HEK293 (cell line): ENCODE results near the gene ATP6V1F.
A peak's percentile ranks its signal among the peaks of the same experiment; 100 is the strongest.

ENCODE experiments used
- CTCF ChIA-PET: fragments of 350-600 bp; formaldehyde crosslinking; extraction: SDS; loops from one replicate; lab custom pipeline; 2021; ENCODE audit warnings: antibody characterized with exemption; lab: Yijun Ruan, JAX
- POLR2A ChIA-PET: fragments of 300-600 bp; formaldehyde crosslinking; extraction: SDS; loops from one replicate; lab custom pipeline; 2020; ENCODE audit warnings: antibody characterized with exemption, inconsistent platforms; lab: Yijun Ruan, JAX
- H3K27ac ChIP-seq: fragments of 200-500 bp; sonication (Bioruptor generic); 2 replicates; pipeline ENCODE4 v1.5.1; 2014; ENCODE audit warnings: low read depth, low read length, control low read depth, inconsistent platforms; ENCODE audit errors: extremely low read depth
- H3K36me3 ChIP-seq, 2 experiments: fragments of 200-500 bp in 1 of 2; sonication (Bioruptor generic) in 1 of 2; 1 replicate in 1 of 2; 2 replicates in 1 of 2; pipeline ENCODE4 v1.5.1; 2014 to 2017; ENCODE audit warnings: inconsistent platforms in 2 of 2, low read length in 2 of 2; ENCODE audit not compliant: control insufficient read depth in 2 of 2, insufficient read depth in 1 of 2
- H3K4me1 ChIP-seq: fragments of 200-500 bp; sonication (Bioruptor generic); 2 replicates; pipeline ENCODE4 v1.5.1; 2014; ENCODE audit warnings: mild to moderate bottlenecking, low read length, inconsistent platforms; ENCODE audit not compliant: control insufficient read depth, insufficient read depth
- H3K4me3 ChIP-seq: 2 replicates; pipeline ENCODE4 v1.5.1; 2011; ENCODE audit warnings: low read depth, mild to moderate bottlenecking, control low read depth, low read length, moderate library complexity
- H3K9me3 ChIP-seq: fragments of 200-500 bp; sonication (Bioruptor generic); 2 replicates; pipeline ENCODE4 v1.5.1; 2014; ENCODE audit warnings: low read depth, low read length, inconsistent platforms; ENCODE audit not compliant: control insufficient read depth, insufficient read depth
- CTCF ChIP-seq: fragments of 450-650 bp; formaldehyde crosslinking; IDR thresholded peaks from 2 replicates; pipeline ENCODE4 v1.5.1; 2016; ENCODE audit warnings: missing biosample characterization, missing genetic modification characterization
- EGR2 ChIP-seq: fragments of 450-650 bp; formaldehyde crosslinking; IDR thresholded peaks from 2 replicates; pipeline ENCODE4 v1.5.1; 2016; ENCODE audit warnings: low read depth, missing biosample characterization, missing genetic modification characterization
- MZF1 ChIP-seq: fragments of 450-650 bp; formaldehyde crosslinking; IDR thresholded peaks from 2 replicates; pipeline ENCODE4 v1.5.1; 2017; ENCODE audit warnings: missing biosample characterization, missing genetic modification characterization, borderline replicate concordance
- REST ChIP-seq: fragments of 450-650 bp; formaldehyde crosslinking; IDR thresholded peaks from 2 replicates; pipeline ENCODE4 v1.5.1; 2016; ENCODE audit warnings: missing biosample characterization, missing genetic modification characterization
- ZBTB8A ChIP-seq: fragments of 450-650 bp; formaldehyde crosslinking; IDR thresholded peaks from 2 replicates; pipeline ENCODE4 v1.5.1; 2016; ENCODE audit warnings: missing biosample characterization, missing genetic modification characterization
- ZFHX2 ChIP-seq: fragments of 450-650 bp; formaldehyde crosslinking; conservative IDR thresholded peaks from 2 replicates; pipeline ENCODE4 v1.5.1; 2016; ENCODE audit warnings: missing biosample characterization, missing genetic modification characterization
- ZNF133 ChIP-seq: fragments of 450-650 bp; formaldehyde crosslinking; IDR thresholded peaks from 2 replicates; pipeline ENCODE4 v1.5.1; 2016; ENCODE audit warnings: missing biosample characterization, missing genetic modification characterization
- ZNF239 ChIP-seq: fragments of 450-650 bp; formaldehyde crosslinking; IDR thresholded peaks from 2 replicates; pipeline ENCODE4 v1.5.1; 2016; ENCODE audit warnings: missing biosample characterization, missing genetic modification characterization
- ZNF335 ChIP-seq: fragments of 450-650 bp; formaldehyde crosslinking; conservative IDR thresholded peaks from 2 replicates; pipeline ENCODE4 v1.5.1; 2016; ENCODE audit warnings: missing biosample characterization, missing genetic modification characterization
- ZNF354C ChIP-seq: fragments of 450-650 bp; formaldehyde crosslinking; IDR thresholded peaks from 2 replicates; pipeline ENCODE4 v1.5.1; 2016; ENCODE audit warnings: missing biosample characterization, missing genetic modification characterization, low read depth, borderline replicate concordance
- ZNF398 ChIP-seq: fragments of 450-650 bp; formaldehyde crosslinking; IDR thresholded peaks from 2 replicates; pipeline ENCODE4 v1.5.1; 2017; ENCODE audit warnings: missing biosample characterization, missing genetic modification characterization
- ZNF571 ChIP-seq: fragments of 450-650 bp; formaldehyde crosslinking; IDR thresholded peaks from 2 replicates; pipeline ENCODE4 v1.5.0; 2017; ENCODE audit warnings: missing biosample characterization, missing genetic modification characterization
- ZNF600 ChIP-seq: fragments of 450-650 bp; formaldehyde crosslinking; IDR thresholded peaks from 2 replicates; pipeline ENCODE4 v1.5.1; 2016; ENCODE audit warnings: missing biosample characterization, missing genetic modification characterization
- ZNF660 ChIP-seq: fragments of 450-650 bp; IDR thresholded peaks from 2 replicates; pipeline ENCODE4 v1.5.1; 2018; ENCODE audit warnings: missing biosample characterization, mild to moderate bottlenecking, missing genetic modification characterization
- ZNF664 ChIP-seq: fragments of 450-650 bp; formaldehyde crosslinking; IDR thresholded peaks from 2 replicates; pipeline ENCODE4 v1.5.1; 2016; ENCODE audit warnings: missing biosample characterization, missing genetic modification characterization
- ZNF692 ChIP-seq: fragments of 450-650 bp; formaldehyde crosslinking; IDR thresholded peaks from 2 replicates; pipeline ENCODE4 v1.5.1; 2016; ENCODE audit warnings: missing biosample characterization, missing genetic modification characterization

ATP6V1F gene

GRCh38 chr7:128860158-128861073 is 2.2 kb upstream of the ATP6V1F start:
- no peak overlapping the region for H3K27ac ChIP-seq
- POLR2A ChIA-PET: no interaction called here

GRCh38 chr7:128861957-128862570 is 592 bp upstream of the ATP6V1F start:
- TF ChIP-seq ZBTB8A (no peak), ZNF133 (tag by site-specific recombination) (no peak), ZNF692 (tag by site-specific recombination) (no peak), ZNF239 (tag by site-specific recombination) (no peak), ZNF354C (tag by site-specific recombination) (no peak), REST (tag by site-specific recombination) (peak; percentile 13; the same call in 1 of the 2 replicates), ZNF335 (tag by site-specific recombination) (peak; percentile 83)

More at GRCh38 chr7:128860158-128861073, 2.2 kb upstream of the ATP6V1F start:
- Histone ChIP-seq H3K36me3 (peaks cover 6 to 31% of the 10 kb centered on the region in 2 experiments; a peak in 2 of 3 replicates), H3K9me3 (no peaks in the 10 kb centered on the region), H3K4me3 (no peak overlapping the region), H3K4me1 (no peaks in the 10 kb centered on the region)
- CTCF ChIA-PET: interaction anchor here (0.6 to 1.9 kb wide), 6 partner anchors 14 to 152 kb away, joined by 3 to 6 read pairs (median 4); no protein-coding TSS in a partner anchor
- TF ChIP-seq EGR2 (peak; percentile 82), ZNF660 (no peak), ZNF664 (tag by site-specific recombination) (peak; percentile 95), ZNF398 (tag by site-specific recombination) (peak; percentile 96), ZNF692 (tag by site-specific recombination) (no peak), ZFHX2 (tag by site-specific recombination) (peak; percentile 76), CTCF (tag by site-specific recombination) (0 out of 2 replicates have a peak, but pooled peaks have one; percentile 34), MZF1 (tag by site-specific recombination) (peak; percentile 53; the same call in 1 of the 2 replicates), ZNF571 (tag by site-specific recombination) (no peak), ZNF600 (tag by site-specific recombination) (0 out of 2 replicates have a peak, but pooled peaks have one; percentile 11)
- TF ChIP-seq, all 188 proteins: peak for 7

More at GRCh38 chr7:128861957-128862570, 592 bp upstream of the ATP6V1F start:
- H3K4me3 ChIP-seq: peak overlapping the region; percentile 12; the same call in 1 of the 2 replicates
- peaks cover 6 to 30% of the 10 kb centered on the region in 2 experiments; a peak in 2 of 3 replicates for H3K36me3 ChIP-seq
- H3K27ac ChIP-seq: no peak overlapping the region
- H3K4me1 ChIP-seq: no peaks in the 10 kb centered on the region
- CTCF ChIA-PET: interaction anchor here (0.5 to 3.3 kb wide), 9 partner anchors 12 to 387 kb away, joined by 3 to 56 read pairs (median 3); no protein-coding TSS in a partner anchor
- H3K9me3 ChIP-seq: no peaks in the 10 kb centered on the region
- POLR2A ChIA-PET: interaction anchor here (0.6 to 1.6 kb wide), 14 partner anchors 12 to 515 kb away, joined by 3 to 9 read pairs (median 4); partner anchors contain the start of gene CALU
